Measurements from ENCODE around the gene CSF2. TPM values are rescaled to one million over a fixed set of nuclear protein-coding genes. Genes with fewer than 3 reads are reported as not detected.

CSF2 gene
- total RNA-seq, 1 experiment from 2014 or later, result 0.30 TPM

GRCh38 chr5:132072528-132072927, 1.1 kb upstream of the CSF2 start:
- H3K27me3 ChIP-seq (ENCODE audit: insufficient read depth, low read length), result no peaks in the 10 kb centered on the region
- no peak overlapping the region for H2AFZ ChIP-seq (ENCODE audit: low read depth, low read length, poor library complexity, severe bottlenecking)
- H4K20me1 ChIP-seq (ENCODE audit: insufficient read depth), result no peaks in the 10 kb centered on the region
- BruUV-seq (replicated peaks), result no TSS peak
- no peak for DNase-seq (ENCODE audit: low read depth, low spot score)
- no peaks in the 10 kb centered on the region for H3K79me2 ChIP-seq (ENCODE audit: insufficient read depth, low read length)
- H3K9ac ChIP-seq (ENCODE audit: low read length), result no peak overlapping the region
- H3K9me2 ChIP-seq (ENCODE audit: insufficient read depth), result no peaks in the 10 kb centered on the region
- H3K27ac ChIP-seq (ENCODE audit: low read depth, low read length), result no peak overlapping the region
- RAD21 ChIA-PET (ENCODE audit: low non-redundant PET in 1 of 2, low total read pairs in 2 of 2, uncharacterized antibody in 2 of 2, unreplicated experiment in 2 of 2), result no interaction called here
- H3K4me3 ChIP-seq (replicated peaks in 1 of 2; ENCODE audit: low read depth in 1 of 2, low read length in 2 of 2), result no peak overlapping the region
- intact Hi-C loops (cut with micrococcal nuclease), result no loop called here
- no peak for ATAC-seq
- TF ChIP-seq MAX (IDR thresholded peaks at IDR 0.05) (no peak), TCF7L2 (IDR thresholded peaks at IDR 0.05; ENCODE audit: borderline replicate concordance, extremely low read depth, insufficient read depth, insufficient read length) (no peak), CBX3 (IDR thresholded peaks at IDR 0.05; ENCODE audit: low read depth) (no peak), FOSL1 (IDR thresholded peaks at IDR 0.05; ENCODE audit: low read depth) (no peak), ZBTB33 (IDR thresholded peaks at IDR 0.05; ENCODE audit: extremely low read depth, insufficient replicate concordance, low read length) (no peak), ZFX (IDR thresholded peaks at IDR 0.05) (no peak), POLR2A (IDR thresholded peaks at IDR 0.05; ENCODE audit: borderline replicate concordance, extremely low read depth, insufficient read depth, insufficient read length) (no peak), SP1 (IDR thresholded peaks at IDR 0.05; ENCODE audit: low read depth) (no peak), CTCF (IDR thresholded peaks at IDR 0.05 in 2 of 3, conservative IDR thresholded peaks at IDR 0.05 in 1 of 3; ENCODE audit: borderline replicate concordance in 1 of 3, insufficient read depth in 1 of 3, low read depth in 2 of 3, low read length in 2 of 3) (no peak), ELF1 (IDR thresholded peaks at IDR 0.05; ENCODE audit: borderline replicate concordance, low read depth) (no peak), EGR1 (IDR thresholded peaks at IDR 0.05; ENCODE audit: low read depth) (no peak)
- peaks cover 16 to 29% of the 10 kb centered on the region in 2 experiments for H3K4me1 ChIP-seq (ENCODE audit: control insufficient read depth in 1 of 2, insufficient read depth in 2 of 2, low read length in 2 of 2)
- no peaks in the 10 kb centered on the region for H3K9me3 ChIP-seq (ENCODE audit: control insufficient read depth in 1 of 2, insufficient read depth in 1 of 2, low read depth in 1 of 2, low read length in 2 of 2)
- POLR2A ChIA-PET, result no interaction called here
- CTCF ChIA-PET, result interaction anchor here (2.1 kb wide), 1 partner anchor 10 kb away, joined by 7 read pairs; no protein-coding TSS in a partner anchor
- no peaks in the 10 kb centered on the region for H3K36me3 ChIP-seq (ENCODE audit: control insufficient read depth in 1 of 2, insufficient read depth in 2 of 2, low read length in 2 of 2)
- H3K4me2 ChIP-seq (ENCODE audit: low read length), result no peak overlapping the region

All from HCT116 (cell line).